ENCODE data around the gene ABLIM3. TPM values are rescaled to one million over a fixed set of nuclear protein-coding genes. Genes with fewer than 3 reads are reported as not detected.
A peak's percentile ranks its signal among the peaks of the same experiment; 100 is the strongest.

Gene ABLIM3
- total RNA-seq, 1 donor from 2014 or later = 122 TPM

DNA sequence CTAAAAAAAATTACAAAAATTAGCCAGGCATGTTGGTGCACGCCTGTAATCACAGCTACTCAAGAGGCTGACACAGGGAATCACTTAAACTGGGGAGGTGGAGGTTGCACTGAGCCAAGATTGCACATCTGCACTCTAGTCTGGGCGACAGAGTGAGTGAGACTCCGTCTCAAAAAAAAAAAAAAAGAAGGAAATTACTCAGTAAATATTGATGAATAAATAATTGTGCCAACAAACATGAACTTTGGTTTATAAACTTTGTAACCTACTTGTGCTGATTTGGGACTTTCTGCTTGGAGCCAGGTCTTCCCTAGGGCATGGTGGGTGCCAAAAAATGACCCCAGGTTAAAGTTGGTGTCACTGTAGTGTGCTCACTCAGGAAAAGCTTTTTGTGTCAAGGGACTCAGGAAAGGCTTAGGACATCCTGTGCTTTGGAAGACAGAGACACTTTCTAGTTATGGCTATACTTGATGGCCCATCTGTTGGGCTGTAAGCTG lies 19.0 kb downstream of the ABLIM3 start:
- H3K4me1 ChIP-seq = peaks cover 96% of the 10 kb centered on the region
- no peaks in the 10 kb centered on the region for H3K36me3 ChIP-seq
- no peaks in the 10 kb centered on the region for H3K9me3 ChIP-seq (replicated peaks)
- intact Hi-C loops (cut with micrococcal nuclease) = no loop called here
- no peak overlapping the region for H3K4me3 ChIP-seq
- TF ChIP-seq CTCF (IDR thresholded peaks at IDR 0.05; ENCODE audit: borderline replicate concordance) = no peak
- H3K27ac ChIP-seq (replicated peaks) = peak overlapping the region; percentile 91
- no peak for DNase-seq
- H3K27me3 ChIP-seq (ENCODE audit: low read depth) = no peaks in the 10 kb centered on the region

DNA sequence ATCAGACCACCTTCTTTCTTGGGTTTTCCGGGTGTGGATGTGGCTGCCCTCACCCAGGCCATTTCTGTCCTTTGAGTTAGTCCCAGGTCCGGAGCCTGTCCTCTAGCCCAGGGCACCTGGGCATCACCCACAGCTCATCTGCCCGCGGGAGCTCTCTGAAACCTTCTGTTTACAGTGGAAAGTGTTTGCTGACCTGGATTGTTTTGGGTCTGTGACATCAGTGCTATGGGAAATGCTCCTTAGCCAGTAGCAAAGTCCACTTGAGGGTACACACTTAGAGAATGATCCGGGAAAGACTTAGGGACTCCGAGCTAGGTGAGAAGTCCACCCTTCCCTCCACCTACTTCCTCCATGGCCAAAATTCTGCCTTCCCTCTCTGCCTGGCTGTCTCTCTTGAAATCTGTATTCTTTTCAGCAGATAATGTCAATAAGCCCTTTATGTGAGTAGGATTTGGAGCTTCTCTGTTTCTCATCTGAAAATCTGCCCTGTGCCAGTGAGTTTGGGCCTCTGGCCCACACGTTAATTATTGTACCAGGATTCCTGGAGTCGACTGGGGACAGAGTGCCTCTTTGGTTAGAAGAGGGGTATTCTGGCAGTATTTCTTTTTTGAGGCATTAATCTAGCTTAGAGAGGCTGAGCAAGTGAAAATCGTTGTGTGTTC lies 19.9 kb downstream of the ABLIM3 start:
- no peaks in the 10 kb centered on the region for H3K9me3 ChIP-seq (replicated peaks)
- no peaks in the 10 kb centered on the region for H3K36me3 ChIP-seq
- H3K27me3 ChIP-seq (ENCODE audit: low read depth) = no peaks in the 10 kb centered on the region
- DNase-seq = no peak
- H3K27ac ChIP-seq (replicated peaks) = peak overlapping the region; percentile 91
- peaks cover 96% of the 10 kb centered on the region for H3K4me1 ChIP-seq
- no peak for TF ChIP-seq CTCF (IDR thresholded peaks at IDR 0.05; ENCODE audit: borderline replicate concordance)
- H3K4me3 ChIP-seq = no peak overlapping the region
- intact Hi-C loops (cut with micrococcal nuclease) = no loop called here

- Histone ChIP-seq H3K36me3 (no peaks in the 10 kb centered on the region), H3K4me3 (no peak overlapping the region), H3K27me3 (ENCODE audit: low read depth) (no peaks in the 10 kb centered on the region), H3K9me3 (replicated peaks) (no peaks in the 10 kb centered on the region), H3K27ac (replicated peaks) (peak overlapping the region; percentile 91), H3K4me1 (peaks cover 96% of the 10 kb centered on the region)
- intact Hi-C loops (cut with micrococcal nuclease) = no loop called here
- no peak for DNase-seq
- no peak for TF ChIP-seq CTCF (IDR thresholded peaks at IDR 0.05; ENCODE audit: borderline replicate concordance)
These were observed 20.6 kb downstream of the ABLIM3 start for GRCh38 chr5:149161850-149162249.

DNA sequence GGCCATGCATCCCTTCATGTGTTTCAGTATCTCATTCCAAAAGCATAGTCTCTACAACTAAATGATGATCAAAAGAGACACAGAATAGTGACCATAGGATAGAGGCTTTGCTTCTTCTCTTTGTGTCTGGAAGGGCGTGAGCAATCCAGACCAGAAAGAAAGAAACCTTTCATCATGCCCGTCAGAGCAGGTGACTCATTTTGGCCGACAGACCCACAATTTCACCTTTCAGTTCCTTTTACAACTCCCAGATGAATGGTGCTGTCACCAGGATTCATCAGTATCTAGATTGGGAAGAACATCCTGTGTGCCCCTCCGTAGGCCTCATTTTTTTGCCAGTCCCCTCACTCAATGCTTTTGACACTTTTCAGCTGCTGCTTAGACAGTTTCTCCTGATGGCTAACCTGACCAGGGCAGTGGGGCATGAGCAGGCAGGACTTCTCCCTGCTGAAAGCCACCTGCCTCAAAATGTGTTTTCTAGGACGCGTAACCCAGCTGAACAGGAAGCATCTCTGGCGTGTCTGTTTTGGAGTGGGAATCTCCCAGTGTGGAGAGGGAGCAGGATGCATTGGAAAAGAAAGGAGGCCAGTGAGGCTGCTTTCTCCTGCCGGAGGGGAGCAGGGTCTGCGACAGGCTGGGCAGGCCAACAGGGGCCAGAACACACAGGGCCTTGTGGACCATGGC lies 21.2 kb downstream of the ABLIM3 start:
- intact Hi-C loops (cut with micrococcal nuclease) = no loop called here
- no peak overlapping the region for H3K4me3 ChIP-seq
- H3K9me3 ChIP-seq (replicated peaks) = no peaks in the 10 kb centered on the region
- H3K27me3 ChIP-seq (ENCODE audit: low read depth) = no peaks in the 10 kb centered on the region
- peak overlapping the region; percentile 91 for H3K27ac ChIP-seq (replicated peaks)
- no peaks in the 10 kb centered on the region for H3K36me3 ChIP-seq
- H3K4me1 ChIP-seq = peaks cover 90% of the 10 kb centered on the region
- no peak for DNase-seq
- no peak for TF ChIP-seq CTCF (IDR thresholded peaks at IDR 0.05; ENCODE audit: borderline replicate concordance)

DNA sequence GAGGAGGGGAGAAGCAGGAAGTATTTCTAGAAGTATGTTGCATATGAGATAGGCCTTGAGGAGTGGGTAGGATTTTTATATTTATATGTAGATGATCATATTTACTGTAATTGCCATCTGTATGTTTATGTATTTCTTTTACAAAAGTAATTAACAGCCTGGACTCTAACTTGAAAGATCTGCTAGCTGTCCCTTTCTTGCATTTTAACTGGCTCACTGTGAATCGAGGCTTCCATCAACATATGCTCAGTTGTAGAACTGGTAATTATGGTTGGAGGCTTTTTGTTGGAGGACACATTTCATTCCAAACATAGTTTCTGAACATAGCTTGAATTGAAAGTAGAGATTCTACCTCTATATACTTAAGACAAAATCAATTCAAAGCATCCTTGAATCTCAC lies 23.4 kb downstream of the ABLIM3 start:
- H3K4me1 ChIP-seq = peaks cover 72% of the 10 kb centered on the region
- DNase-seq = no peak
- TF ChIP-seq CTCF (IDR thresholded peaks at IDR 0.05; ENCODE audit: borderline replicate concordance) = no peak
- no peak overlapping the region for H3K4me3 ChIP-seq
- intact Hi-C loops (cut with micrococcal nuclease) = no loop called here
- no peaks in the 10 kb centered on the region for H3K27me3 ChIP-seq (ENCODE audit: low read depth)
- no peak overlapping the region for H3K27ac ChIP-seq (replicated peaks)
- H3K36me3 ChIP-seq = no peaks in the 10 kb centered on the region
- no peaks in the 10 kb centered on the region for H3K9me3 ChIP-seq (replicated peaks)

All from left ventricle myocardium inferior (tissue), 1 donor.